Neural cell (in vitro differentiated cells): ENCODE data around the gene COBL. TPM values are rescaled to one million over a fixed set of nuclear protein-coding genes. Genes with fewer than 3 reads are reported as not detected.

Experiments used
- H2AFZ ChIP-seq: fragments of 200-600, 300-800 bp; sonication (generic), shearing (Covaris generic); 2 replicates; pipeline ENCODE4 v1.6.0; 2014; ENCODE audit warnings: low read depth, mild to moderate bottlenecking, antibody characterized with exemption, low read length, moderate library complexity
- H3F3A ChIP-seq: fragments of 200-600 bp; shearing (Covaris generic); 2 replicates; pipeline ENCODE4 v1.6.1; 2016; ENCODE audit warnings: mild to moderate bottlenecking, moderate library complexity, mixed read lengths, antibody characterized with exemption, low read length; ENCODE audit not compliant: insufficient read depth, poor library complexity, severe bottlenecking
- H3K27ac ChIP-seq: fragments of 200-600, 300-800 bp; sonication (generic), shearing (Covaris generic); 2 replicates; pipeline ENCODE4 v1.5.1; 2014; ENCODE audit warnings: mild to moderate bottlenecking, low read length, moderate library complexity
- H3K27me3 ChIP-seq: fragments of 300-800, 200-600 bp; sonication (generic), shearing (Covaris generic); 2 replicates; pipeline ENCODE4 v1.6.0; 2014; ENCODE audit warnings: mild to moderate bottlenecking, low read depth, low read length, moderate library complexity; ENCODE audit not compliant: insufficient read depth
- H3K36me3 ChIP-seq: fragments of 300-800, 200-600 bp; sonication (generic), shearing (Covaris generic); 2 replicates; pipeline ENCODE4 v1.5.1; 2014; ENCODE audit warnings: mild to moderate bottlenecking, antibody characterized with exemption, low read length, moderate library complexity; ENCODE audit not compliant: insufficient read depth
- H3K4me2 ChIP-seq: fragments of 300-800, 200-600 bp; sonication (generic), shearing (Covaris generic); 2 replicates; pipeline ENCODE4 v1.6.0; 2014; ENCODE audit warnings: mild to moderate bottlenecking, low read length
- H3K4me3 ChIP-seq: fragments of 300-800, 200-600 bp; sonication (generic), shearing (Covaris generic); 2 replicates; pipeline ENCODE4 v1.5.1; 2014; ENCODE audit warnings: mild to moderate bottlenecking, low read length, moderate library complexity
- H3K79me2 ChIP-seq: fragments of 200-600 bp; shearing (Covaris generic); replicated peaks from 2 replicates; pipeline ENCODE4 v1.6.0; 2014; ENCODE audit warnings: mild to moderate bottlenecking, low read length, moderate library complexity; ENCODE audit not compliant: insufficient read depth
- H3K9ac ChIP-seq: fragments of 300-800, 200-600 bp; sonication (generic), shearing (Covaris generic); 2 replicates; pipeline ENCODE4 v1.6.1; 2016; ENCODE audit warnings: mild to moderate bottlenecking, low read length, mixed read lengths
- H3K9me2 ChIP-seq: fragments of 200-600 bp; shearing (Covaris generic); 2 replicates; pipeline ENCODE4 v1.6.1; 2016; ENCODE audit warnings: mild to moderate bottlenecking, low read length, mixed read lengths; ENCODE audit not compliant: insufficient read depth
- H3K9me3 ChIP-seq: fragments of 200-600, 300-800 bp; sonication (generic), shearing (Covaris generic); 2 replicates; pipeline ENCODE4 v1.6.1; 2016; ENCODE audit warnings: mild to moderate bottlenecking, mixed run types, low read length, moderate library complexity, mixed read lengths
- H4K20me1 ChIP-seq: fragments of 200-600 bp; shearing (Covaris generic); 2 replicates; pipeline ENCODE4 v1.6.1; 2016; ENCODE audit warnings: mild to moderate bottlenecking, mixed run types; ENCODE audit not compliant: insufficient read depth
- CTCF ChIP-seq: fragments of 450-650 bp; IDR thresholded peaks from 2 replicates; pipeline ENCODE4 v1.5.1; 2014; ENCODE audit warnings: antibody characterized with exemption, mild to moderate bottlenecking, moderate library complexity; ENCODE audit not compliant: poor library complexity, severe bottlenecking
- EP300 ChIP-seq: fragments of 450-650 bp; conservative IDR thresholded peaks from 2 replicates; pipeline ENCODE4 v1.6.1; 2014; ENCODE audit warnings: antibody characterized with exemption, mild to moderate bottlenecking, moderate library complexity; ENCODE audit not compliant: poor library complexity, severe bottlenecking
- EZH2 ChIP-seq: fragments of 200-600, 300-800 bp; shearing (Covaris generic), sonication (generic); IDR thresholded peaks from 2 replicates; pipeline ENCODE4 v1.6.1; 2014; ENCODE audit warnings: antibody characterized with exemption, low read length, borderline replicate concordance, mild to moderate bottlenecking; ENCODE audit not compliant: insufficient read depth, poor library complexity, severe bottlenecking
- MXI1 ChIP-seq: fragments of 450-650 bp; conservative IDR thresholded peaks from 2 replicates; pipeline ENCODE4 v1.6.1; 2014; ENCODE audit warnings: antibody characterized with exemption, mild to moderate bottlenecking; ENCODE audit not compliant: poor library complexity, severe bottlenecking
- POLR2AphosphoS5 ChIP-seq: IDR thresholded peaks from 2 replicates; pipeline ENCODE4 v1.6.1; 2012
- RAD21 ChIP-seq: fragments of 450-650 bp; conservative IDR thresholded peaks from 2 replicates; pipeline ENCODE4 v1.6.1; 2014; ENCODE audit warnings: antibody characterized with exemption, mild to moderate bottlenecking, moderate library complexity
- REST ChIP-seq: IDR thresholded peaks from 2 replicates; pipeline ENCODE4 v1.6.1; 2012; ENCODE audit warnings: borderline replicate concordance
- SMC3 ChIP-seq: fragments of 450-650 bp; conservative IDR thresholded peaks from 2 replicates; pipeline ENCODE4 v1.6.1; 2014; ENCODE audit warnings: antibody characterized with exemption, mild to moderate bottlenecking, moderate library complexity; ENCODE audit not compliant: poor library complexity
- TAF1 ChIP-seq: IDR thresholded peaks from 2 replicates; pipeline ENCODE4 v1.6.1; 2012; ENCODE audit warnings: low read depth
- polyA plus RNA-seq: library from polyadenylated mRNA; depleted of rRNA; stranded (reverse); fragments of >200 nt; gene quantifications from 2 replicates; pipeline ENCODE4 v1.2.3, GENCODE V29; 2014

Gene COBL
- polyA plus RNA-seq, 1 donor from 2014 or later = 0.12 TPM

DNA sequence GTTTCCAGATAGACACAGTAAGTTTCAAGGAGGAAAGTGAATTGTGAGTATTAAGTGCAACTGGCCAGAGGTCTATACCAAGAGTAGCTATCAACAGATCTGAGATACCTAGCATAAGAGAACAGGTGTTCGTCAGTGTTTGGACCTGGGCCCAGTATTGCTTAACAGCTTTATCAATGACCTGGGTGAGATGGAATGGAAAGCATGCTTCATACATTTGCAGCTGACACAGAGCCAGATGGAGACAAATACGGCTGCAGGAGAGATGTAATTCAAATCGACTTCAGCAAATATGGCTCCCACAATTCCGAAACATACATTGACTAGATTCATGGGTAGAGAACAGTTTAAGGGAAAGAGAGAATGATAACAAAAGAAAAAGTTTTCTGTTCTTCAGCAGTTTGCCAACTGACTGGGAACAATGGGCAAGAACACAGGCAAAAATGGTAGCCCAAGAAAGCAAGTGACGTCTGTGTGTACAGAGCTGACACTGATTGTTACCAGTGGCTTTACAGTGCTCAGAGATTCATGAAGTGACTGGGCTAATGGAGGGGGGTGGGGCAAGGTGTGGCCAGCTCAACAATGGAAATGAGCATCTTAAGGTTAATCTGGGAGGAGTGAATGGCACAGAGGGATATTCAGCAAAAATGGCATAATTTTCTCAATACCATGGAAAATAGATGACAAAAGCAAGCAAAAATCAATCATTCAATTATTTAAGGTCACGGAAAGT is 28.0 kb upstream of the COBL start:
- Histone ChIP-seq H3K4me3 (no peak overlapping the region), H3K79me2 (no peaks in the 10 kb centered on the region), H3K9me2 (no peaks in the 10 kb centered on the region), H3K36me3 (no peaks in the 10 kb centered on the region), H2AFZ (no peak overlapping the region), H3K9ac (no peak overlapping the region), H3K27me3 (no peaks in the 10 kb centered on the region), H3K9me3 (no peaks in the 10 kb centered on the region), H3F3A (no peaks in the 10 kb centered on the region), H3K27ac (no peak overlapping the region), H3K4me2 (no peak overlapping the region), H4K20me1 (no peaks in the 10 kb centered on the region)
- TF ChIP-seq POLR2AphosphoS5 = no peak
- TF ChIP-seq RAD21 = no peak
- TF ChIP-seq EP300 = no peak
- no peak for TF ChIP-seq MXI1
- TF ChIP-seq CTCF = no peak
- no peak for TF ChIP-seq REST
- TF ChIP-seq TAF1 = no peak
- no peak for TF ChIP-seq EZH2
- TF ChIP-seq SMC3 = no peak

DNA sequence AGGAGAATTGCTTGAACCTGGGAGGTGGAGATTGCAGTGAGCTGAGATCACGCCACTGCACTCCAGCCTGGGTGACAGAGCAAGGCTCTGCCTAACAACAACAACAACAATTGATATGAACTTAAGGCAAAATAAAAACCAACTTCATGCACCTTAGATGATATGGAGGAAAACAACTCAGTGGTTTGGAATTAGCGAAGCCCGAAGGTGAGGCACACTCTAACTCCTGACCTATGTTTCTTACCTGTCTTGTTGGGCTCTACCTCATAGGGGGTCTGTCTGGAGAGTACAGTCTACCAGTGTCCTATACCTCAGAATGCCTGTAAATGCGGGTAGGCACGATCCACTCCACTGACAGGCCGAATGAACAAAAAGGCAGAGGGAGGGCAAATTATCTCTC is 24.3 kb upstream of the COBL start:
- H3K27ac ChIP-seq = no peak overlapping the region
- H2AFZ ChIP-seq = no peak overlapping the region
- H3K9me2 ChIP-seq = no peaks in the 10 kb centered on the region
- no peaks in the 10 kb centered on the region for H3K27me3 ChIP-seq
- H3K9ac ChIP-seq = no peak overlapping the region
- H3F3A ChIP-seq = no peaks in the 10 kb centered on the region
- H4K20me1 ChIP-seq = no peaks in the 10 kb centered on the region
- no peaks in the 10 kb centered on the region for H3K79me2 ChIP-seq
- H3K9me3 ChIP-seq = no peaks in the 10 kb centered on the region
- H3K4me2 ChIP-seq = no peak overlapping the region
- no peak overlapping the region for H3K4me3 ChIP-seq
- H3K36me3 ChIP-seq = no peaks in the 10 kb centered on the region
- TF ChIP-seq POLR2AphosphoS5 = no peak
- no peak for TF ChIP-seq MXI1
- no peak for TF ChIP-seq TAF1
- no peak for TF ChIP-seq RAD21
- TF ChIP-seq EZH2 = no peak
- TF ChIP-seq CTCF = no peak
- TF ChIP-seq EP300 = no peak
